COR-L47 (cell line): Measurements from ENCODE around the gene NCAM1.
"Not testable (repeated sequence)": the region's sequence is repeated elsewhere in the genome, so short reads cannot be mapped to it uniquely, and the experiment has no call there.

ENCODE experiments used
- DNase-seq: peaks from one replicate; lab custom pipeline; 2025; lab: John Stamatoyannopoulos, UW

NCAM1 gene

GRCh38 chr11:113021111-113021510 is 59.9 kb downstream of the NCAM1 start:
- DNase-seq = no peak

GRCh38 chr11:113022262-113022661 is 61.0 kb downstream of the NCAM1 start:
- DNase-seq = no peak

- no peak for DNase-seq
These were observed 62.0 kb downstream of the NCAM1 start for GRCh38 chr11:113023228-113023627.

- no peak for DNase-seq
These were observed 62.8 kb downstream of the NCAM1 start for GRCh38 chr11:113023986-113024385.

GRCh38 chr11:113026778-113027177 is 65.6 kb downstream of the NCAM1 start:
- DNase-seq = no peak

GRCh38 chr11:113034576-113034975 is 73.4 kb downstream of the NCAM1 start:
- no peak for DNase-seq

- DNase-seq = no peak
These were observed 74.5 kb downstream of the NCAM1 start for GRCh38 chr11:113035708-113036107.

GRCh38 chr11:113043698-113044097 is 82.5 kb downstream of the NCAM1 start:
- no peak for DNase-seq

- no peak for DNase-seq
These were observed 83.9 kb downstream of the NCAM1 start for GRCh38 chr11:113045146-113045545.

GRCh38 chr11:113046866-113047265 is 85.6 kb downstream of the NCAM1 start:
- DNase-seq = no peak

- no peak for DNase-seq
These were observed 87.9 kb downstream of the NCAM1 start for GRCh38 chr11:113048820-113049768.

GRCh38 chr11:113053042-113053441 is 91.8 kb downstream of the NCAM1 start:
- not testable (repeated sequence) for DNase-seq

GRCh38 chr11:113057038-113057437 is 95.8 kb downstream of the NCAM1 start:
- no peak for DNase-seq

GRCh38 chr11:113059548-113059947 is 98.3 kb downstream of the NCAM1 start:
- no peak for DNase-seq

- no peak for DNase-seq
These were observed 104.1 kb downstream of the NCAM1 start for GRCh38 chr11:113065330-113065729.

- DNase-seq = no peak
These were observed 111.1 kb downstream of the NCAM1 start for GRCh38 chr11:113072237-113072858.

GRCh38 chr11:113073290-113073953 is 112.2 kb downstream of the NCAM1 start:
- DNase-seq = no peak

- DNase-seq = no peak
These were observed 114.4 kb downstream of the NCAM1 start for GRCh38 chr11:113075586-113076095.

GRCh38 chr11:113077379-113077778 is 116.2 kb downstream of the NCAM1 start:
- DNase-seq = no peak

- DNase-seq = peak; percentile 62
These were observed 121.2 kb downstream of the NCAM1 start for GRCh38 chr11:113082341-113082955.

GRCh38 chr11:113083571-113083970 is 122.4 kb downstream of the NCAM1 start:
- DNase-seq = no peak

GRCh38 chr11:113084297-113084696 is 123.1 kb downstream of the NCAM1 start:
- DNase-seq = no peak
